H1 (cell line): ENCODE results near the gene SLC25A47. TPM values are rescaled to one million over a fixed set of nuclear protein-coding genes. Genes with fewer than 3 reads are reported as not detected.

Source experiments
- BACH1 ChIP-seq: IDR thresholded peaks from 2 replicates; pipeline ENCODE4 v1.6.1; 2012; ENCODE audit warnings: low read length, improper control_type of control experiment
- CBX8 ChIP-seq: fragments of 300-800, 300-1000 bp; sonication (generic); IDR thresholded peaks from 2 replicates; pipeline ENCODE4 v1.7.1; 2016; ENCODE audit warnings: low read depth, low read length, borderline replicate concordance
- CEBPB ChIP-seq: IDR thresholded peaks from 2 replicates; pipeline ENCODE4 v1.6.1; 2012; ENCODE audit warnings: low read depth, low read length
- HDAC6 ChIP-seq: IDR thresholded peaks from one replicate; pipeline ENCODE4 v1.7.1; 2012; ENCODE audit warnings: low read depth, mild to moderate bottlenecking, inconsistent platforms, low read length, moderate library complexity
- KDM5A ChIP-seq: fragments of 200-600 bp; IDR thresholded peaks from 2 replicates; pipeline ENCODE4 v1.7.1; 2012; ENCODE audit warnings: mild to moderate bottlenecking, low read length, inconsistent platforms, mixed read lengths
- POU5F1 ChIP-seq: IDR thresholded peaks from 2 replicates; pipeline ENCODE4 v1.6.1; 2011; ENCODE audit warnings: low read depth, mild to moderate bottlenecking, low read length, moderate library complexity
- RBBP5 ChIP-seq: IDR thresholded peaks from 2 replicates; pipeline ENCODE4 v1.7.1; 2012; ENCODE audit warnings: low read depth, mild to moderate bottlenecking, inconsistent platforms, low read length, moderate library complexity, borderline replicate concordance
- RNF2 ChIP-seq: fragments of 200-900, 300-1000 bp; sonication (generic); IDR thresholded peaks from 2 replicates; pipeline ENCODE4 v1.7.1; 2016; ENCODE audit warnings: borderline replicate concordance, low read depth, mild to moderate bottlenecking, antibody characterized with exemption, low read length; ENCODE audit not compliant: poor library complexity, severe bottlenecking; ENCODE audit errors: missing control alignments
- SP1 ChIP-seq: IDR thresholded peaks from 2 replicates; pipeline ENCODE4 v1.6.1; 2011; ENCODE audit warnings: low read depth, low read length
- SUZ12 ChIP-seq: fragments of 200-600 bp; sonication (generic); IDR thresholded peaks from 2 replicates; pipeline ENCODE4 v1.6.1; 2012; ENCODE audit warnings: mild to moderate bottlenecking, inconsistent platforms, low read length, moderate library complexity, mixed read lengths
- polyA plus RNA-seq, 7 experiments: library from polyadenylated mRNA; depleted of rRNA in 3 of 7; stranded (reverse) in 5 of 7; unstranded in 2 of 7; fragments of >200 nt in 5 of 7; fragments of 200-250 nt in 2 of 7; gene quantifications; 1 replicate in 5 of 7; 2 replicates in 1 of 7; 4 replicates in 1 of 7; pipeline versions ENCODE4 v1.2.1 to v1.2.3, GENCODE V29; 2011 to 2013; ENCODE audit warnings: missing spikeins in 2 of 7, mixed read lengths in 2 of 7
- total RNA-seq: library from RNA; stranded (reverse); fragmentation: NEBNext Ultra II Directional; extraction: Animal tissue kit (Norgen Biotek cat#: 25700); gene quantifications from 2 replicates; pipeline ENCODE4 v1.2.1, GENCODE V29; 2021

Gene SLC25A47
- total and polyA plus RNA-seq, 2 of the 8 experiments (the other 6 are each of a cell fraction or from before 2014, with no cell fraction given): not detected

GRCh38 chr14:100374876-100375265, 51.7 kb downstream of the SLC25A47 start (continued):
- TF ChIP-seq RBBP5 (no peak), BACH1 (no peak), RNF2 (no peak), CBX8 (no peak), SP1 (no peak), HDAC6 (no peak), POU5F1 (no peak), CEBPB (no peak), SUZ12 (no peak), KDM5A (no peak)
